B cell (primary cell): ENCODE results near the gene KCND1. TPM values are rescaled to one million over a fixed set of nuclear protein-coding genes. Genes with fewer than 3 reads are reported as not detected.
"Not testable (repeated sequence)": the region's sequence is repeated elsewhere in the genome, so short reads cannot be mapped to it uniquely, and the experiment has no call there.

ENCODE experiments used
- ATAC-seq: fragments of 200-7000 bp; cut with Tn5 transposase; one replicate; pipeline ENCODE4 v1.10.0; 2021; ENCODE audit warnings: low read depth, mild to moderate bottlenecking, moderate number of reproducible peaks, moderate library complexity
- CTCF ChIA-PET: fragments of 350-600 bp; sonication (Branson Sonifier 250); formaldehyde crosslinking; loops from one replicate; lab custom pipeline; 2021; ENCODE audit warnings: antibody characterized with exemption, inconsistent platforms; lab: Charles Lee
- POLR2A ChIA-PET: fragments of 350-600 bp; sonication (Branson Sonifier 250); formaldehyde crosslinking; loops from one replicate; lab custom pipeline; 2021; ENCODE audit warnings: antibody characterized with exemption; lab: Charles Lee
- DNase-seq: peaks from one replicate; pipeline ENCODE4 v3.0.0; 2013
- H2AFZ ChIP-seq: 2 replicates; pipeline ENCODE4 v1.6.1; 2012; ENCODE audit warnings: mild to moderate bottlenecking, low read depth, low read length; ENCODE audit not compliant: insufficient read depth, poor library complexity, severe bottlenecking
- H3K27ac ChIP-seq, 2 donors: 1 replicate in 1 of 2; 2 replicates in 1 of 2; pipeline ENCODE4 v1.5.1; 2012 to 2013; ENCODE audit warnings: low read length in 2 of 2, mild to moderate bottlenecking in 2 of 2, moderate library complexity in 1 of 2
- H3K27me3 ChIP-seq, 4 experiments: fragments of 200-600 bp in 1 of 4; sonication (generic) in 1 of 4; replicated peaks in 1 of 4; 1 replicate in 2 of 4; 2 replicates in 2 of 4; pipeline versions ENCODE4 v1.6.1 to v1.7.0; 2013 to 2016; ENCODE audit warnings: low read length in 3 of 4, mild to moderate bottlenecking in 2 of 4, mixed read lengths in 1 of 4, moderate library complexity in 1 of 4; ENCODE audit not compliant: insufficient read depth in 4 of 4, control insufficient read depth in 3 of 4; ENCODE audit errors: control extremely low read depth in 1 of 4
- H3K36me3 ChIP-seq, 2 experiments: replicated peaks in 1 of 2; 1 replicate in 1 of 2; 2 replicates in 1 of 2; pipeline versions ENCODE4 v1.6.1 to v1.7.1; 2013; ENCODE audit warnings: low read length in 1 of 2; ENCODE audit not compliant: insufficient read depth in 2 of 2, control insufficient read depth in 1 of 2; ENCODE audit errors: control extremely low read depth in 1 of 2, extremely low read depth in 1 of 2
- H3K4me1 ChIP-seq, 2 donors: fragments of 200-600 bp in 1 of 2; sonication (generic) in 1 of 2; 1 replicate in 1 of 2; 2 replicates in 1 of 2; pipeline versions ENCODE4 v1.5.1 to v1.6.1; 2013 to 2017; ENCODE audit warnings: low read length in 2 of 2; ENCODE audit not compliant: control insufficient read depth in 2 of 2, insufficient read depth in 2 of 2
- H3K4me2 ChIP-seq: replicated peaks from 2 replicates; pipeline ENCODE3; 2012; ENCODE audit warnings: mild to moderate bottlenecking, low read depth, low read length; ENCODE audit not compliant: poor library complexity, severe bottlenecking
- H3K4me3 ChIP-seq, 5 experiments: fragments of 200-600 bp in 1 of 5; sonication (generic) in 1 of 5; 1 replicate in 3 of 5; 2 replicates in 2 of 5; pipeline versions ENCODE4 v1.5.1 to v1.7.0; 2011 to 2016; ENCODE audit warnings: low read length in 4 of 5, mild to moderate bottlenecking in 4 of 5, low read depth in 2 of 5, control low read depth in 1 of 5, moderate library complexity in 1 of 5; ENCODE audit not compliant: insufficient read depth in 1 of 5; ENCODE audit errors: control extremely low read depth in 1 of 5, extremely low read depth in 1 of 5
- H3K79me2 ChIP-seq: fragments of 200-600 bp; sonication (generic); one replicate; pipeline ENCODE4 v1.6.0; 2016; ENCODE audit warnings: low read length; ENCODE audit not compliant: control insufficient read depth, insufficient read depth
- H3K9ac ChIP-seq: fragments of 200-600 bp; sonication (generic); 2 replicates; pipeline ENCODE4 v1.6.1; 2017; ENCODE audit warnings: mild to moderate bottlenecking, low read length, moderate library complexity
- H3K9me3 ChIP-seq, 3 donors: one replicate each; pipeline versions ENCODE4 v1.6.1 to v1.7.1; 2013; ENCODE audit warnings: low read length in 2 of 3; ENCODE audit not compliant: control insufficient read depth in 2 of 3, insufficient read depth in 1 of 3; ENCODE audit errors: control extremely low read depth in 1 of 3
- H4K20me1 ChIP-seq: 2 replicates; pipeline ENCODE4 v1.6.0; 2012; ENCODE audit warnings: mild to moderate bottlenecking, low read length; ENCODE audit not compliant: insufficient read depth, control insufficient read depth, poor library complexity, severe bottlenecking
- H3K27ac Mint-ChIP-seq: one replicate; pipeline ENCODE4 v1.8.0; 2021; ENCODE audit warnings: mixed read lengths
- H3K27me3 Mint-ChIP-seq: one replicate; pipeline ENCODE4 v1.8.0; 2021; ENCODE audit warnings: mixed read lengths
- H3K4me1 Mint-ChIP-seq: one replicate; pipeline ENCODE4 v1.8.0; 2021; ENCODE audit warnings: mixed read lengths
- H3K4me3 Mint-ChIP-seq: one replicate; pipeline ENCODE4 v1.8.0; 2021; ENCODE audit warnings: mixed read lengths
- H3K9me3 Mint-ChIP-seq: one replicate; pipeline ENCODE4 v1.8.0; 2022; ENCODE audit warnings: mixed read lengths; ENCODE audit not compliant: insufficient read depth
- EZH2 ChIP-seq: IDR thresholded peaks from 2 replicates; pipeline ENCODE4 v1.6.1; 2012; ENCODE audit warnings: borderline replicate concordance, low read depth, mild to moderate bottlenecking, moderate library complexity, low read length; ENCODE audit not compliant: insufficient read depth, poor library complexity, severe bottlenecking
- WGBS: methylation state at CpG from one replicate; pipeline ENCODE4 v1.1.5; 2013; ENCODE audit warnings: missing lambda C conversion rate; ENCODE audit not compliant: insufficient coverage; 5-methylcytosine and 5-hydroxymethylcytosine counted together
- intact Hi-C: fragments of 100-400 bp; cut with micrococcal nuclease; formaldehyde crosslinking; loops from one replicate; pipeline ENCODE4 v1.10.0; 2022
- polyA plus RNA-seq: library from polyadenylated mRNA; depleted of rRNA; stranded (reverse); fragments of >200 nt; gene quantifications from 2 replicates; pipeline ENCODE4 v1.2.3, GENCODE V29; 2012
- total RNA-seq, 2 donors: library from RNA; stranded (reverse); fragments of 120-200 nt in 1 of 2; gene quantifications; 1 replicate in 1 of 2; 2 replicates in 1 of 2; pipeline versions ENCODE4 v1.2.3 to v1.2.4, GENCODE V29; 2013 to 2022
- TF ChIP-seq, protein P1 (sequence below): fragments of 200-600 bp; IDR thresholded peaks from one replicate; pipeline ENCODE4 v1.8.0; 2022; ENCODE audit warnings: antibody characterized with exemption, mild to moderate bottlenecking

The KCND1 gene
- total and polyA plus RNA-seq, 2 donors (not counting 1 experiment from before 2014, with no cell fraction given), result 2.2 to 2.3 TPM

GRCh38 chrX:48983081-48983480 lies 11.4 kb upstream of the KCND1 start:
- Mint-ChIP-seq H3K4me1 (no peaks in the 10 kb centered on the region), H3K27ac (no peak overlapping the region), H3K4me3 (no peak overlapping the region), H3K9me3 (no peaks in the 10 kb centered on the region), H3K27me3 (no peaks in the 10 kb centered on the region)
- Histone ChIP-seq H3K9ac (no peak overlapping the region), H3K4me1 (no peaks in the 10 kb centered on the region), H3K27ac (no peak overlapping the region), H3K4me3 (no peak overlapping the region), H3K79me2 (no peaks in the 10 kb centered on the region), H3K9me3 (no peaks in the 10 kb centered on the region), H4K20me1 (no peaks in the 10 kb centered on the region), H3K36me3 (peaks cover 0 to 36% of the 10 kb centered on the region in 2 experiments), H3K27me3 (no peaks in the 10 kb centered on the region), H2AFZ (no peak overlapping the region), H3K4me2 (no peak overlapping the region)
- ChIA-PET POLR2A (no interaction called here), CTCF (no interaction called here)
- no peak for ATAC-seq
- DNase-seq, result no peak
- WGBS, result 88% methylated on average over 8 of the region's 17 CpGs
- TF ChIP-seq, protein P1, sequence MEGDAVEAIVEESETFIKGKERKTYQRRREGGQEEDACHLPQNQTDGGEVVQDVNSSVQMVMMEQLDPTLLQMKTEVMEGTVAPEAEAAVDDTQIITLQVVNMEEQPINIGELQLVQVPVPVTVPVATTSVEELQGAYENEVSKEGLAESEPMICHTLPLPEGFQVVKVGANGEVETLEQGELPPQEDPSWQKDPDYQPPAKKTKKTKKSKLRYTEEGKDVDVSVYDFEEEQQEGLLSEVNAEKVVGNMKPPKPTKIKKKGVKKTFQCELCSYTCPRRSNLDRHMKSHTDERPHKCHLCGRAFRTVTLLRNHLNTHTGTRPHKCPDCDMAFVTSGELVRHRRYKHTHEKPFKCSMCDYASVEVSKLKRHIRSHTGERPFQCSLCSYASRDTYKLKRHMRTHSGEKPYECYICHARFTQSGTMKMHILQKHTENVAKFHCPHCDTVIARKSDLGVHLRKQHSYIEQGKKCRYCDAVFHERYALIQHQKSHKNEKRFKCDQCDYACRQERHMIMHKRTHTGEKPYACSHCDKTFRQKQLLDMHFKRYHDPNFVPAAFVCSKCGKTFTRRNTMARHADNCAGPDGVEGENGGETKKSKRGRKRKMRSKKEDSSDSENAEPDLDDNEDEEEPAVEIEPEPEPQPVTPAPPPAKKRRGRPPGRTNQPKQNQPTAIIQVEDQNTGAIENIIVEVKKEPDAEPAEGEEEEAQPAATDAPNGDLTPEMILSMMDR, result no peak
- intact Hi-C loops, result no loop called here

GRCh38 chrX:48981178-48981577 lies 9.5 kb upstream of the KCND1 start:
- Histone ChIP-seq H3K9me3 (no peaks in the 10 kb centered on the region), H3K36me3 (peaks cover 0 to 40% of the 10 kb centered on the region in 2 experiments), H4K20me1 (no peaks in the 10 kb centered on the region), H3K4me2 (no peak overlapping the region), H3K27ac (no peak overlapping the region), H3K27me3 (no peaks in the 10 kb centered on the region), H3K9ac (no peak overlapping the region), H3K79me2 (no peaks in the 10 kb centered on the region), H2AFZ (no peak overlapping the region), H3K4me1 (no peaks in the 10 kb centered on the region), H3K4me3 (no peak overlapping the region)
- TF ChIP-seq EZH2, result no peak
- TF ChIP-seq, protein P1, result no peak
- Mint-ChIP-seq H3K4me1 (no peaks in the 10 kb centered on the region), H3K9me3 (no peaks in the 10 kb centered on the region), H3K4me3 (no peak overlapping the region), H3K27me3 (no peaks in the 10 kb centered on the region), H3K27ac (no peak overlapping the region)
- DNase-seq (no peak), ATAC-seq (no peak)
- intact Hi-C loops, result no loop called here
- ChIA-PET POLR2A (no interaction called here), CTCF (interaction anchor here (1.7 kb wide), 1 partner anchor 9 kb away, joined by 4 read pairs; no protein-coding TSS in a partner anchor)
- 100% methylated on average over 1 of the region's 10 CpGs for WGBS

GRCh38 chrX:48980341-48980740 lies 8.7 kb upstream of the KCND1 start:
- CTCF ChIA-PET, result interaction anchor here (1.7 kb wide), 1 partner anchor 8 kb away, joined by 4 read pairs; no protein-coding TSS in a partner anchor
- H3K9ac ChIP-seq, H3K4me3 ChIP-seq, H3K27ac ChIP-seq, H3K9me3 Mint-ChIP-seq, H2AFZ ChIP-seq, H3K9me3 ChIP-seq, H3K4me2 ChIP-seq, H3K4me1 Mint-ChIP-seq, DNase-seq, intact Hi-C loops, H3K27me3 Mint-ChIP-seq, ATAC-seq, POLR2A ChIA-PET, H3K27ac Mint-ChIP-seq, H3K27me3 ChIP-seq, H4K20me1 ChIP-seq, H3K4me1 ChIP-seq, H3K79me2 ChIP-seq, H3K4me3 Mint-ChIP-seq: not testable (repeated sequence)
- peaks cover 0 to 44% of the 10 kb centered on the region in 2 experiments for H3K36me3 ChIP-seq
- no CpG with 5 or more reads among the region's 10 CpGs for WGBS
